H9 (cell line): ENCODE data around the gene PCF11. TPM values are rescaled to one million over a fixed set of nuclear protein-coding genes. Genes with fewer than 3 reads are reported as not detected.

ENCODE experiments used
- DNase-seq: peaks from one replicate; pipeline ENCODE4 v3.0.0-alpha.2; 2017
- H2AFZ ChIP-seq: one replicate; pipeline ENCODE4 v1.6.1; 2013; ENCODE audit warnings: mild to moderate bottlenecking, low read length, control low read depth, moderate library complexity
- H2AK5ac ChIP-seq: 2 replicates; pipeline ENCODE4 v1.6.1; 2013; ENCODE audit warnings: low read length, control low read depth, mixed read lengths; ENCODE audit not compliant: insufficient read length
- H2BK120ac ChIP-seq: one replicate; pipeline ENCODE4 v1.6.1; 2013; ENCODE audit warnings: low read depth, mild to moderate bottlenecking, low read length, control low read depth, inconsistent platforms; ENCODE audit not compliant: poor library complexity, severe bottlenecking
- H2BK12ac ChIP-seq: 2 replicates; pipeline ENCODE4 v1.6.1; 2013; ENCODE audit warnings: low read length, control low read depth, mixed read lengths, low read depth; ENCODE audit not compliant: insufficient read length
- H2BK15ac ChIP-seq: 2 replicates; pipeline ENCODE4 v1.6.1; 2013; ENCODE audit warnings: low read depth, low read length, control low read depth
- H2BK20ac ChIP-seq: one replicate; pipeline ENCODE4 v1.6.1; 2013; ENCODE audit warnings: low read depth, mild to moderate bottlenecking, low read length, control low read depth, inconsistent platforms; ENCODE audit not compliant: poor library complexity, severe bottlenecking
- H2BK5ac ChIP-seq: 2 replicates; pipeline ENCODE4 v1.6.1; 2013; ENCODE audit warnings: low read length, control low read depth, mixed read lengths; ENCODE audit not compliant: insufficient read length
- H3K14ac ChIP-seq: 2 replicates; pipeline ENCODE4 v1.6.1; 2013; ENCODE audit warnings: low read length, control low read depth; ENCODE audit not compliant: insufficient read depth
- H3K18ac ChIP-seq: 2 replicates; pipeline ENCODE4 v1.6.1; 2013; ENCODE audit warnings: low read depth, mild to moderate bottlenecking, mixed read lengths, low read length, control low read depth; ENCODE audit not compliant: insufficient read length
- H3K23ac ChIP-seq: 2 replicates; pipeline ENCODE4 v1.6.1; 2013; ENCODE audit warnings: low read length, control low read depth, mixed read lengths, low read depth; ENCODE audit not compliant: insufficient read length
- H3K23me2 ChIP-seq: 2 replicates; pipeline ENCODE4 v1.6.1; 2013; ENCODE audit warnings: low read depth, mild to moderate bottlenecking, mixed read lengths, low read length, control low read depth; ENCODE audit not compliant: insufficient read length, poor library complexity, severe bottlenecking
- H3K27ac ChIP-seq: 2 replicates; pipeline ENCODE4 v1.5.1; 2013; ENCODE audit warnings: low read length, control low read depth, mixed read lengths, low read depth; ENCODE audit not compliant: insufficient read length
- H3K27me3 ChIP-seq: 2 replicates; pipeline ENCODE4 v1.6.1; 2013; ENCODE audit warnings: low read length, control low read depth, inconsistent platforms; ENCODE audit not compliant: insufficient read depth
- H3K4ac ChIP-seq: 2 replicates; pipeline ENCODE4 v1.6.1; 2013; ENCODE audit warnings: low read depth, mild to moderate bottlenecking, control low read depth, inconsistent platforms, low read length, moderate library complexity
- H3K4me1 ChIP-seq: 2 replicates; pipeline ENCODE4 v1.6.1; 2013; ENCODE audit warnings: low read length, control low read depth, inconsistent platforms; ENCODE audit not compliant: insufficient read depth
- H3K4me2 ChIP-seq: 2 replicates; pipeline ENCODE4 v1.6.1; 2013; ENCODE audit warnings: low read length, control low read depth, mixed read lengths; ENCODE audit not compliant: insufficient read length, insufficient read depth
- H3K56ac ChIP-seq: 2 replicates; pipeline ENCODE4 v1.6.1; 2013; ENCODE audit warnings: low read depth, mild to moderate bottlenecking, mixed read lengths, low read length, control low read depth; ENCODE audit not compliant: insufficient read length
- H3K79me1 ChIP-seq: 2 replicates; pipeline ENCODE4 v1.6.1; 2013; ENCODE audit warnings: low read depth, mild to moderate bottlenecking, moderate library complexity, low read length, control low read depth, inconsistent platforms; ENCODE audit not compliant: insufficient read depth, poor library complexity, severe bottlenecking
- H3K79me2 ChIP-seq: 2 replicates; pipeline ENCODE4 v1.6.1; 2013; ENCODE audit warnings: low read length, control low read depth, inconsistent platforms; ENCODE audit not compliant: insufficient read depth
- H3K9ac ChIP-seq: 2 replicates; pipeline ENCODE4 v1.6.1; 2013; ENCODE audit warnings: low read length, control low read depth, mixed read lengths; ENCODE audit not compliant: insufficient read length; ENCODE audit errors: extremely low read depth
- H3K9me3 ChIP-seq: one replicate; pipeline ENCODE4 v1.6.1; 2013; ENCODE audit warnings: low read depth, low read length, inconsistent platforms; ENCODE audit not compliant: control insufficient read depth
- H3T11ph ChIP-seq: one replicate; pipeline ENCODE4 v1.6.1; 2013; ENCODE audit warnings: mild to moderate bottlenecking, low read length, control low read depth, inconsistent platforms
- H4K20me1 ChIP-seq: one replicate; pipeline ENCODE4 v1.6.1; 2013; ENCODE audit not compliant: control insufficient read depth, insufficient read length, insufficient read depth
- H4K5ac ChIP-seq: 2 replicates; pipeline ENCODE4 v1.6.1; 2013; ENCODE audit warnings: low read depth, mild to moderate bottlenecking, mixed read lengths, low read length, control low read depth; ENCODE audit not compliant: insufficient read length
- H4K8ac ChIP-seq: replicated peaks from 2 replicates; pipeline ENCODE4 v1.6.1; 2013; ENCODE audit warnings: low read length, control low read depth, mixed read lengths, low read depth; ENCODE audit not compliant: insufficient read length
- H4K91ac ChIP-seq: 2 replicates; pipeline ENCODE4 v1.6.1; 2013; ENCODE audit warnings: low read depth, mild to moderate bottlenecking, moderate library complexity, mixed read lengths, low read length, control low read depth; ENCODE audit not compliant: insufficient read length
- H3K27ac Mint-ChIP-seq, 3 experiments: 2 replicates in 2 of 3; 3 replicates in 1 of 3; pipeline ENCODE4 v1.8.0; 2020 to 2021; ENCODE audit warnings: mixed read lengths in 3 of 3, mild to moderate bottlenecking in 1 of 3, moderate library complexity in 1 of 3
- H3K27me3 Mint-ChIP-seq: 2 replicates; pipeline ENCODE4 v1.8.0; 2021; ENCODE audit warnings: low read depth, mild to moderate bottlenecking, moderate library complexity, mixed read lengths
- H3K36me3 Mint-ChIP-seq, 3 experiments: 2 replicates in 2 of 3; 3 replicates in 1 of 3; pipeline ENCODE4 v1.8.0; 2020 to 2021; ENCODE audit warnings: low read depth in 3 of 3, mixed read lengths in 3 of 3; ENCODE audit not compliant: insufficient read depth in 1 of 3
- H3K4me1 Mint-ChIP-seq, 2 experiments: 2 replicates each; pipeline ENCODE4 v1.8.0; 2020; ENCODE audit warnings: mixed read lengths in 2 of 2
- H3K4me3 Mint-ChIP-seq, 2 experiments: 2 replicates in 1 of 2; 3 replicates in 1 of 2; pipeline ENCODE4 v1.8.0; 2020 to 2021; ENCODE audit warnings: mild to moderate bottlenecking in 2 of 2, mixed read lengths in 2 of 2, moderate library complexity in 1 of 2
- H3K9me3 Mint-ChIP-seq, 2 experiments: 2 replicates in 1 of 2; 3 replicates in 1 of 2; pipeline ENCODE4 v1.8.0; 2020; ENCODE audit warnings: mild to moderate bottlenecking in 2 of 2, mixed read lengths in 2 of 2, moderate library complexity in 1 of 2
- CTCF ChIP-seq: fragments of 200-600 bp; sonication (generic); conservative IDR thresholded peaks from 3 replicates; pipeline ENCODE4 v1.8.0; 2021; ENCODE audit warnings: antibody characterized with exemption, mild to moderate bottlenecking
- WGBS: extraction: QIAGEN DNeasy Blood & Tissue Kit; methylation state at CpG from one replicate; pipeline ENCODE4 v1.1.7; 2013; ENCODE audit warnings: missing lambda C conversion rate, low lambda C conversion rate, mixed read lengths; ENCODE audit not compliant: insufficient read length; ENCODE audit errors: extremely low coverage; 5-methylcytosine and 5-hydroxymethylcytosine counted together
- total RNA-seq: library from RNA; stranded (reverse); gene quantifications from 2 replicates; pipeline ENCODE4 v1.2.1, GENCODE V29; 2021

The PCF11 gene
- total RNA-seq, 1 experiment from 2014 or later = 50.9 TPM

GRCh38 chr11:83115026-83115425, 41.9 kb upstream of the PCF11 start:
- no peaks in the 10 kb centered on the region for H3K23me2 ChIP-seq
- no peaks in the 10 kb centered on the region; the same call in 1 of the 2 replicates for H3K27me3 Mint-ChIP-seq
- H3K18ac ChIP-seq = no peak overlapping the region
- H3K4me1 ChIP-seq = no peaks in the 10 kb centered on the region
- H3K14ac ChIP-seq = no peak overlapping the region
- H3K56ac ChIP-seq = no peak overlapping the region
- TF ChIP-seq CTCF = no peak
- no peaks in the 10 kb centered on the region for H3K9me3 ChIP-seq
- H4K5ac ChIP-seq = no peak overlapping the region
- H2AK5ac ChIP-seq = no peak overlapping the region
- H3K4ac ChIP-seq = no peak overlapping the region
- no peak overlapping the region for H2BK120ac ChIP-seq
- no peak overlapping the region for H3K4me3 Mint-ChIP-seq
- H3K4me2 ChIP-seq = no peak overlapping the region
- no peak overlapping the region for H2BK20ac ChIP-seq
- H3K23ac ChIP-seq = no peak overlapping the region
- no peaks in the 10 kb centered on the region for H3K36me3 Mint-ChIP-seq
- peaks cover 1 to 6% of the 10 kb centered on the region in 2 experiments; a peak in 2 of 4 replicates for H3K4me1 Mint-ChIP-seq
- H3K9me3 Mint-ChIP-seq = no peaks in the 10 kb centered on the region
- no peaks in the 10 kb centered on the region for H4K20me1 ChIP-seq
- H3K9ac ChIP-seq = no peak overlapping the region
- DNase-seq = no peak
- H2BK5ac ChIP-seq = no peak overlapping the region
- H3K79me2 ChIP-seq = no peaks in the 10 kb centered on the region
- no CpG with 5 or more reads among the region's 3 CpGs for WGBS
- H2BK15ac ChIP-seq = no peak overlapping the region
- H3K27ac Mint-ChIP-seq = no peak overlapping the region
- H2BK12ac ChIP-seq = no peak overlapping the region
- no peaks in the 10 kb centered on the region for H3K27me3 ChIP-seq
- no peak overlapping the region for H3K27ac ChIP-seq
- H3K79me1 ChIP-seq = no peaks in the 10 kb centered on the region
- H4K8ac ChIP-seq = no peak overlapping the region
- H3T11ph ChIP-seq = no peak overlapping the region
- H2AFZ ChIP-seq = no peak overlapping the region
- no peak overlapping the region for H4K91ac ChIP-seq
